Panc1 (cell line): Measurements from ENCODE around the gene ASPRV1. TPM values are rescaled to one million over a fixed set of nuclear protein-coding genes. Genes with fewer than 3 reads are reported as not detected.

Source experiments
- ATAC-seq: fragments of 200-7000 bp; cut with Tn5 transposase; 2 replicates; pipeline ENCODE4 v1.9.1; 2020; ENCODE audit warnings: mild to moderate bottlenecking, moderate library complexity
- BruUV-seq: library from RNA; stranded (reverse); fragments of 400-500 nt; replicated peaks from 2 replicates; lab custom pipeline; 2021; lab: Mats Ljungman, UMichigan
- CTCF ChIA-PET: fragments of 300-600 bp; sonication (Branson Sonifier 250); formaldehyde crosslinking; loops from one replicate; lab custom pipeline; 2022; ENCODE audit warnings: antibody characterized with exemption; lab: Charles Lee
- POLR2A ChIA-PET: fragments of 300-600 bp; sonication (Branson Sonifier 250); formaldehyde crosslinking; loops from one replicate; lab custom pipeline; 2022; ENCODE audit warnings: antibody characterized with exemption; lab: Charles Lee
- DNase-seq: peaks from one replicate; pipeline ENCODE4 v3.0.0-alpha.2; 2010; ENCODE audit warnings: low read depth, low spot score
- H3K27ac ChIP-seq: 2 replicates; pipeline ENCODE4 v1.5.1; 2011; ENCODE audit warnings: mild to moderate bottlenecking, low read length, inconsistent platforms
- H3K27me3 ChIP-seq: fragments of 200-500 bp; sonication (Bioruptor generic); 2 replicates; pipeline ENCODE4 v1.6.0; 2014; ENCODE audit warnings: low read length, inconsistent platforms; ENCODE audit not compliant: control insufficient read depth, insufficient read depth
- H3K36me3 ChIP-seq: fragments of 200-500 bp; sonication (Bioruptor generic); 2 replicates; pipeline ENCODE4 v1.5.1; 2014; ENCODE audit warnings: inconsistent platforms, mild to moderate bottlenecking, low read length, moderate library complexity; ENCODE audit not compliant: control insufficient read depth, insufficient read depth
- H3K4me1 ChIP-seq: 2 replicates; pipeline ENCODE4 v1.5.1; 2011; ENCODE audit warnings: inconsistent platforms, mild to moderate bottlenecking, low read length, moderate library complexity; ENCODE audit not compliant: control insufficient read depth, insufficient read depth
- H3K4me3 ChIP-seq, 2 experiments: 2 replicates each; pipeline ENCODE4 v1.5.1; 2011 to 2012; ENCODE audit warnings: low read depth in 2 of 2, low read length in 2 of 2, mild to moderate bottlenecking in 2 of 2, inconsistent platforms in 1 of 2, moderate library complexity in 1 of 2
- H3K9me3 ChIP-seq: fragments of 200-500 bp; sonication (Bioruptor generic); 2 replicates; pipeline ENCODE4 v1.5.1; 2014; ENCODE audit warnings: low read depth, mild to moderate bottlenecking, inconsistent platforms, low read length, moderate library complexity; ENCODE audit not compliant: control insufficient read depth, insufficient read depth
- POLR2AphosphoS5 ChIP-seq: IDR thresholded peaks from 2 replicates; pipeline ENCODE4 v1.6.1; 2012; ENCODE audit warnings: mild to moderate bottlenecking, low read depth, low read length, moderate library complexity
- SIN3A ChIP-seq: IDR thresholded peaks from 2 replicates; pipeline ENCODE4 v1.6.1; 2012; ENCODE audit warnings: low read depth, mild to moderate bottlenecking, low read length, moderate library complexity, borderline replicate concordance; ENCODE audit not compliant: insufficient read depth
- TCF7L2 ChIP-seq: IDR thresholded peaks from 2 replicates; pipeline ENCODE4 v1.6.1; 2011; ENCODE audit warnings: mild to moderate bottlenecking, low read depth, low read length, inconsistent platforms
- in situ Hi-C: cut with HindIII; loops from 2 replicates; pipeline ENCODE4 v1.10.0; 2016; ENCODE audit warnings: low sequenced_read_pairs, low pct_unique_long_range_greater_than_20kb
- intact Hi-C: fragments of 100-400 bp; cut with micrococcal nuclease; formaldehyde crosslinking; loops from one replicate; pipeline ENCODE4 v1.10.0; 2022; ENCODE audit not compliant: unreplicated experiment
- total RNA-seq: library from RNA; stranded (reverse); gene quantifications from one replicate; pipeline ENCODE4 v1.2.1, GENCODE V29; 2021; ENCODE audit not compliant: unreplicated experiment
- TF ChIP-seq, protein P1 (sequence below): fragments of 450-650 bp; IDR thresholded peaks from 2 replicates; pipeline ENCODE4 v1.5.1; 2017; ENCODE audit warnings: mild to moderate bottlenecking
- TF ChIP-seq, protein P2 (sequence below), 2 experiments: IDR thresholded peaks; 2 replicates each; pipeline ENCODE4 v1.6.1; 2011 to 2012; ENCODE audit warnings: low read depth in 2 of 2, control low read depth in 1 of 2, low read length in 1 of 2, mild to moderate bottlenecking in 1 of 2, moderate library complexity in 1 of 2; ENCODE audit not compliant: insufficient read depth in 1 of 2

The ASPRV1 gene
- total RNA-seq, 1 experiment from 2014 or later = 0.21 TPM

DNA sequence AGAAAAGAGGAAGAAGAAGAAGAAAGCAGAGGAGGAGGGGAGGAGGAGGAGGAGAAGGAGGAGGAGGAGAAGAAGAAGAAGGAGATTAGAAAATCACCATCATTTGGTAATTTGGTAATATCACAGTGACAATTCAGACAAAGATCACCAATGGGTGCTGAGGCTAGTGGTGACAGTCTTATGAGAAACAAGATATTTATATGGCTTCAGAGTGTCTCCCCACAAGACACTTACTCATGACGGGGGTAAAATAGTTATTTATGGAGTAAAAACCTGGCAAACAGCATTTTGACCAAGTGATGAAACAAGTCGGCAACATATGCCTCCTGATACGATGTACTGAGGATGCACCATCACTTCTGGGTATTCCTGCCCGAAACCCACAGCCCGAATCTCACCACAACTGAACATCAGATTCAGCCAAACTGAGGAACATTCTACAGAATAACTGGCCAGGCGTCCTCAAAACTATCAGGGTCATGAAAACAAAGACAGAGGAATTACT, 4.9 kb downstream of the ASPRV1 start:
- Histone ChIP-seq H3K9me3 (no peaks in the 10 kb centered on the region), H3K4me1 (no peaks in the 10 kb centered on the region; the same call in 1 of the 2 replicates), H3K36me3 (no peaks in the 10 kb centered on the region), H3K27me3 (no peaks in the 10 kb centered on the region), H3K27ac (no peak overlapping the region), H3K4me3 (no peak overlapping the region)
- no TSS peak for BruUV-seq
- no peak for DNase-seq
- ChIA-PET POLR2A (no interaction called here), CTCF (no interaction called here)
- no peak for ATAC-seq
- in situ Hi-C loops (no loop called here), intact Hi-C loops (no loop called here)
- TF ChIP-seq TCF7L2 = no peak
- TF ChIP-seq SIN3A = no peak
- TF ChIP-seq, protein P1, sequence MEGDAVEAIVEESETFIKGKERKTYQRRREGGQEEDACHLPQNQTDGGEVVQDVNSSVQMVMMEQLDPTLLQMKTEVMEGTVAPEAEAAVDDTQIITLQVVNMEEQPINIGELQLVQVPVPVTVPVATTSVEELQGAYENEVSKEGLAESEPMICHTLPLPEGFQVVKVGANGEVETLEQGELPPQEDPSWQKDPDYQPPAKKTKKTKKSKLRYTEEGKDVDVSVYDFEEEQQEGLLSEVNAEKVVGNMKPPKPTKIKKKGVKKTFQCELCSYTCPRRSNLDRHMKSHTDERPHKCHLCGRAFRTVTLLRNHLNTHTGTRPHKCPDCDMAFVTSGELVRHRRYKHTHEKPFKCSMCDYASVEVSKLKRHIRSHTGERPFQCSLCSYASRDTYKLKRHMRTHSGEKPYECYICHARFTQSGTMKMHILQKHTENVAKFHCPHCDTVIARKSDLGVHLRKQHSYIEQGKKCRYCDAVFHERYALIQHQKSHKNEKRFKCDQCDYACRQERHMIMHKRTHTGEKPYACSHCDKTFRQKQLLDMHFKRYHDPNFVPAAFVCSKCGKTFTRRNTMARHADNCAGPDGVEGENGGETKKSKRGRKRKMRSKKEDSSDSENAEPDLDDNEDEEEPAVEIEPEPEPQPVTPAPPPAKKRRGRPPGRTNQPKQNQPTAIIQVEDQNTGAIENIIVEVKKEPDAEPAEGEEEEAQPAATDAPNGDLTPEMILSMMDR = no peak
- no peak for TF ChIP-seq POLR2AphosphoS5

DNA sequence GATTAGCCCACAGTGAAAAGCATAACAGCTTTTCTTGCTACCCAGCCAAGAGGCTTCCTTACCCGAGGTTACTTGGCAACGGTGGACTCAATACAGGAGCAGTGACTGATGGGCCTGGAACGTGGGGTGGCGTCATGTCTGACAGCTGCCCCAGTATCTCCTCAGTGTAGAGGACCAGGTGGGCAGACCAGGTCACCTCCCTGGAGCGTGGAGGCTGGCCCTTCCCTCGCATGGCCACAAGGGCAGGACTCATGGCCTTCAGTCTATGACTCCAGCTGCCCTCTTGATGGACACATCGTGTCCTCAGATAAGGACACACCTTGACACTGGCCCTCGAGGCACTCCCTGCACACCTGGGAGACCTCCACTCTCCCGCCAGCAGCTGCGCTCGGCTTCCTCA, 6.4 kb downstream of the ASPRV1 start:
- ChIA-PET POLR2A (interaction anchor here (0.7 kb wide), 1 partner anchor 119 kb away, joined by 3 read pairs; no protein-coding TSS in a partner anchor), CTCF (no interaction called here)
- Histone ChIP-seq H3K9me3 (no peaks in the 10 kb centered on the region), H3K4me1 (no peaks in the 10 kb centered on the region; the same call in 1 of the 2 replicates), H3K27me3 (no peaks in the 10 kb centered on the region), H3K27ac (no peak overlapping the region), H3K36me3 (no peaks in the 10 kb centered on the region), H3K4me3 (no peak overlapping the region)
- in situ Hi-C loops (no loop called here), intact Hi-C loops (no loop called here)
- DNase-seq (no peak), ATAC-seq (no peak)
- no TSS peak for BruUV-seq
- no peak for TF ChIP-seq POLR2AphosphoS5
- no peak for TF ChIP-seq TCF7L2
- TF ChIP-seq, protein P1 = no peak
- no peak for TF ChIP-seq SIN3A
- TF ChIP-seq, protein P2, sequence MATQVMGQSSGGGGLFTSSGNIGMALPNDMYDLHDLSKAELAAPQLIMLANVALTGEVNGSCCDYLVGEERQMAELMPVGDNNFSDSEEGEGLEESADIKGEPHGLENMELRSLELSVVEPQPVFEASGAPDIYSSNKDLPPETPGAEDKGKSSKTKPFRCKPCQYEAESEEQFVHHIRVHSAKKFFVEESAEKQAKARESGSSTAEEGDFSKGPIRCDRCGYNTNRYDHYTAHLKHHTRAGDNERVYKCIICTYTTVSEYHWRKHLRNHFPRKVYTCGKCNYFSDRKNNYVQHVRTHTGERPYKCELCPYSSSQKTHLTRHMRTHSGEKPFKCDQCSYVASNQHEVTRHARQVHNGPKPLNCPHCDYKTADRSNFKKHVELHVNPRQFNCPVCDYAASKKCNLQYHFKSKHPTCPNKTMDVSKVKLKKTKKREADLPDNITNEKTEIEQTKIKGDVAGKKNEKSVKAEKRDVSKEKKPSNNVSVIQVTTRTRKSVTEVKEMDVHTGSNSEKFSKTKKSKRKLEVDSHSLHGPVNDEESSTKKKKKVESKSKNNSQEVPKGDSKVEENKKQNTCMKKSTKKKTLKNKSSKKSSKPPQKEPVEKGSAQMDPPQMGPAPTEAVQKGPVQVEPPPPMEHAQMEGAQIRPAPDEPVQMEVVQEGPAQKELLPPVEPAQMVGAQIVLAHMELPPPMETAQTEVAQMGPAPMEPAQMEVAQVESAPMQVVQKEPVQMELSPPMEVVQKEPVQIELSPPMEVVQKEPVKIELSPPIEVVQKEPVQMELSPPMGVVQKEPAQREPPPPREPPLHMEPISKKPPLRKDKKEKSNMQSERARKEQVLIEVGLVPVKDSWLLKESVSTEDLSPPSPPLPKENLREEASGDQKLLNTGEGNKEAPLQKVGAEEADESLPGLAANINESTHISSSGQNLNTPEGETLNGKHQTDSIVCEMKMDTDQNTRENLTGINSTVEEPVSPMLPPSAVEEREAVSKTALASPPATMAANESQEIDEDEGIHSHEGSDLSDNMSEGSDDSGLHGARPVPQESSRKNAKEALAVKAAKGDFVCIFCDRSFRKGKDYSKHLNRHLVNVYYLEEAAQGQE (IDR thresholded peaks at IDR 0.05; ENCODE audit: insufficient read depth in 1 of 2, low read depth in 2 of 2, low read length in 1 of 2) = no peak
